Mucosa of stomach (tissue), 1 donor: ENCODE results near the gene ARPC4.

Experiments
- H3K27me3 ChIP-seq: one replicate; pipeline ENCODE4 v1.7.0; 2013; ENCODE audit warnings: mild to moderate bottlenecking, low read length; ENCODE audit not compliant: control insufficient read depth, insufficient read depth
- H3K36me3 ChIP-seq: one replicate; pipeline ENCODE4 v1.7.0; 2013; ENCODE audit warnings: low read length; ENCODE audit not compliant: control insufficient read depth, insufficient read depth
- H3K4me1 ChIP-seq: one replicate; pipeline ENCODE4 v1.7.0; 2013; ENCODE audit warnings: mild to moderate bottlenecking, low read length; ENCODE audit not compliant: control insufficient read depth, insufficient read depth
- H3K4me3 ChIP-seq: one replicate; pipeline ENCODE4 v1.7.0; 2013; ENCODE audit warnings: low read length
- H3K9ac ChIP-seq: one replicate; pipeline ENCODE4 v1.7.0; 2013; ENCODE audit warnings: mild to moderate bottlenecking, low read length, moderate library complexity
- H3K9me3 ChIP-seq: one replicate; pipeline ENCODE4 v1.7.0; 2013; ENCODE audit warnings: mild to moderate bottlenecking, low read length, moderate library complexity; ENCODE audit not compliant: control insufficient read depth
- donor health status: Pancreatic carcinoma.

ARPC4 gene

GRCh38 chr3:9800529-9800928, 7.6 kb downstream of the ARPC4 start:
- Histone ChIP-seq H3K27me3 (no peaks in the 10 kb centered on the region), H3K36me3 (peaks cover 18% of the 10 kb centered on the region), H3K4me3 (no peak overlapping the region), H3K9ac (no peak overlapping the region), H3K4me1 (no peaks in the 10 kb centered on the region), H3K9me3 (no peaks in the 10 kb centered on the region)

- Histone ChIP-seq H3K36me3 (peaks cover 13% of the 10 kb centered on the region), H3K9ac (no peak overlapping the region), H3K9me3 (no peaks in the 10 kb centered on the region), H3K27me3 (no peaks in the 10 kb centered on the region), H3K4me1 (peaks cover 3% of the 10 kb centered on the region), H3K4me3 (no peak overlapping the region)
These were observed 10.6 kb downstream of the ARPC4 start for GRCh38 chr3:9803494-9803893.

- Histone ChIP-seq H3K9ac (no peak overlapping the region), H3K36me3 (peaks cover 3% of the 10 kb centered on the region), H3K9me3 (no peaks in the 10 kb centered on the region), H3K27me3 (no peaks in the 10 kb centered on the region), H3K4me1 (peaks cover 15% of the 10 kb centered on the region), H3K4me3 (no peak overlapping the region)
These were observed 12.1 kb downstream of the ARPC4 start for GRCh38 chr3:9804996-9805395.

GRCh38 chr3:9806137-9806536, 13.3 kb downstream of the ARPC4 start:
- Histone ChIP-seq H3K9me3 (no peaks in the 10 kb centered on the region), H3K36me3 (no peaks in the 10 kb centered on the region), H3K27me3 (no peaks in the 10 kb centered on the region), H3K4me1 (peaks cover 22% of the 10 kb centered on the region), H3K9ac (no peak overlapping the region), H3K4me3 (no peak overlapping the region)

- H3K4me3 ChIP-seq = no peak overlapping the region
- peaks cover 22% of the 10 kb centered on the region for H3K4me1 ChIP-seq
- H3K27me3 ChIP-seq = no peaks in the 10 kb centered on the region
- no peak overlapping the region for H3K9ac ChIP-seq
- no peaks in the 10 kb centered on the region for H3K36me3 ChIP-seq
- no peaks in the 10 kb centered on the region for H3K9me3 ChIP-seq
These were observed 14.1 kb downstream of the ARPC4 start for GRCh38 chr3:9806688-9807589.

GRCh38 chr3:9807981-9808344, 15.1 kb downstream of the ARPC4 start:
- H3K9ac ChIP-seq = peak overlapping the region; percentile 81
- H3K4me1 ChIP-seq = peaks cover 22% of the 10 kb centered on the region
- no peak overlapping the region for H3K4me3 ChIP-seq
- H3K27me3 ChIP-seq = no peaks in the 10 kb centered on the region
- H3K36me3 ChIP-seq = no peaks in the 10 kb centered on the region
- no peaks in the 10 kb centered on the region for H3K9me3 ChIP-seq

GRCh38 chr3:9808345-9809037, 15.6 kb downstream of the ARPC4 start:
- no peaks in the 10 kb centered on the region for H3K27me3 ChIP-seq
- H3K9ac ChIP-seq = peak overlapping the region; percentile 81
- H3K9me3 ChIP-seq = no peaks in the 10 kb centered on the region
- H3K4me1 ChIP-seq = peaks cover 22% of the 10 kb centered on the region
- no peaks in the 10 kb centered on the region for H3K36me3 ChIP-seq
- no peak overlapping the region for H3K4me3 ChIP-seq

GRCh38 chr3:9809239-9809614, 16.3 kb downstream of the ARPC4 start:
- H3K9me3 ChIP-seq = no peaks in the 10 kb centered on the region
- no peaks in the 10 kb centered on the region for H3K36me3 ChIP-seq
- H3K4me3 ChIP-seq = peak overlapping the region; percentile 53
- H3K27me3 ChIP-seq = no peaks in the 10 kb centered on the region
- H3K4me1 ChIP-seq = peaks cover 22% of the 10 kb centered on the region
- peak overlapping the region; percentile 81 for H3K9ac ChIP-seq

- Histone ChIP-seq H3K4me1 (peaks cover 22% of the 10 kb centered on the region), H3K4me3 (peak within 1 kb of the TSS; percentile 53), H3K27me3 (no peaks in the 10 kb centered on the region), H3K9ac (peak within 1 kb of the TSS; percentile 81), H3K36me3 (no peaks in the 10 kb centered on the region), H3K9me3 (no peaks in the 10 kb centered on the region)
These were observed 16.9 kb downstream of the ARPC4 start, which contains the start of gene TTLL3 for GRCh38 chr3:9809615-9810432. Gene TTLL3, plus strand, starts transcription at chr3:9810262. Its CDS starts 400 bp downstream, at chr3:9810662.

GRCh38 chr3:9810433-9810770, 17.5 kb downstream of the ARPC4 start:
- no peaks in the 10 kb centered on the region for H3K27me3 ChIP-seq
- peak overlapping the region; percentile 81 for H3K9ac ChIP-seq
- H3K4me3 ChIP-seq = peak overlapping the region; percentile 53
- peaks cover 22% of the 10 kb centered on the region for H3K4me1 ChIP-seq
- H3K36me3 ChIP-seq = no peaks in the 10 kb centered on the region
- H3K9me3 ChIP-seq = no peaks in the 10 kb centered on the region

GRCh38 chr3:9810846-9811245, 18.0 kb downstream of the ARPC4 start:
- Histone ChIP-seq H3K4me3 (peak overlapping the region; percentile 53), H3K36me3 (no peaks in the 10 kb centered on the region), H3K9ac (peak overlapping the region; percentile 81), H3K9me3 (no peaks in the 10 kb centered on the region), H3K4me1 (peaks cover 22% of the 10 kb centered on the region), H3K27me3 (no peaks in the 10 kb centered on the region)
